GM12878 (cell line): ENCODE results near the gene ARL15. TPM values are rescaled to one million over a fixed set of nuclear protein-coding genes. Genes with fewer than 3 reads are reported as not detected.

Experiments used
- ATAC-seq: fragments of 200-7000 bp; cut with Tn5 transposase; 3 replicates; pipeline ENCODE4 v1.9.1; 2020; ENCODE audit warnings: mild to moderate bottlenecking, moderate library complexity
- BruUV-seq: library from RNA; stranded (reverse); fragments of 400-500 nt; replicated peaks from 2 replicates; lab custom pipeline; 2021; lab: Mats Ljungman, UMichigan
- CTCF ChIA-PET: fragments of 300-600 bp; sonication (Branson Sonifier 250); formaldehyde crosslinking; extraction: SDS; loops from one replicate; lab custom pipeline; 2021; ENCODE audit warnings: inconsistent platforms; lab: Yijun Ruan, JAX
- POLR2A ChIA-PET: fragments of 350-600 bp; formaldehyde crosslinking; extraction: SDS; loops from one replicate; lab custom pipeline; 2021; ENCODE audit warnings: inconsistent platforms; lab: Charles Lee
- RAD21 ChIA-PET: fragments of 300-600 bp; sonication (Branson Sonifier 250); formaldehyde crosslinking; loops from one replicate; lab custom pipeline; 2023; ENCODE audit warnings: antibody characterized with exemption; ENCODE audit not compliant: unreplicated experiment; lab: Charles Lee
- SMC1A ChIA-PET: fragments of 300-600 bp; sonication (Branson Sonifier 250); formaldehyde crosslinking; loops from one replicate; lab custom pipeline; 2023; ENCODE audit not compliant: unreplicated experiment, uncharacterized antibody; lab: Charles Lee
- DNase-seq: peaks from one replicate; pipeline ENCODE4 v3.0.0-alpha.2; 2011; ENCODE audit warnings: low read depth, low spot score
- FAIRE-seq: peaks from 3 replicates; lab custom pipeline; 2011; peaks lifted over from hg19 to GRCh38; lab: Jason Lieb, UNC
- H2AFZ ChIP-seq: 2 replicates; pipeline ENCODE4 v1.6.0; 2011; ENCODE audit warnings: low read depth, low read length, control low read depth; ENCODE audit not compliant: control insufficient read depth
- H3K27ac ChIP-seq: 2 replicates; pipeline ENCODE4 v1.5.1; 2011; ENCODE audit warnings: control low read depth; ENCODE audit not compliant: control insufficient read depth, insufficient read depth
- H3K27me3 ChIP-seq, 2 experiments: replicated peaks in 1 of 2; 2 replicates each; pipeline versions ENCODE4 v1.6.0 to v1.6.1; 2011; ENCODE audit warnings: low read length in 1 of 2; ENCODE audit not compliant: control insufficient read depth in 2 of 2, insufficient read depth in 2 of 2
- H3K36me3 ChIP-seq, 2 experiments: 2 replicates each; pipeline ENCODE4 v1.5.1; 2011; ENCODE audit warnings: low read length in 1 of 2; ENCODE audit not compliant: control insufficient read depth in 2 of 2, insufficient read depth in 2 of 2
- H3K4me1 ChIP-seq: 2 replicates; pipeline ENCODE4 v1.6.1; 2011; ENCODE audit warnings: mild to moderate bottlenecking, low read length, moderate library complexity, mixed read lengths; ENCODE audit not compliant: control insufficient read depth, insufficient read depth
- H3K4me2 ChIP-seq: 2 replicates; pipeline ENCODE4 v1.6.0; 2011; ENCODE audit warnings: control low read depth; ENCODE audit not compliant: control insufficient read depth, insufficient read depth
- H3K4me3 ChIP-seq: fragments of 200-600 bp; sonication (generic); 2 replicates; pipeline ENCODE4 v1.5.1; 2016
- H3K79me2 ChIP-seq: 2 replicates; pipeline ENCODE4 v1.6.0; 2011; ENCODE audit warnings: low read length; ENCODE audit not compliant: control insufficient read depth, insufficient read depth
- H3K9ac ChIP-seq: 2 replicates; pipeline ENCODE4 v1.8.0; 2011; ENCODE audit warnings: low read length, control low read depth, mixed read lengths; ENCODE audit not compliant: control insufficient read depth, insufficient read depth
- H3K9me3 ChIP-seq: replicated peaks from 3 replicates; pipeline ENCODE4 v1.5.1; 2011; ENCODE audit warnings: mild to moderate bottlenecking, low read length; ENCODE audit not compliant: control insufficient read depth, insufficient read depth
- H4K20me1 ChIP-seq: 2 replicates; pipeline ENCODE4 v1.6.0; 2011; ENCODE audit not compliant: control insufficient read depth, insufficient read depth
- CREM ChIP-seq: IDR thresholded peaks from 2 replicates; pipeline ENCODE4 v1.6.1; 2014; ENCODE audit warnings: antibody characterized with exemption, low read depth
- EED ChIP-seq: sonication (generic); IDR thresholded peaks from 2 replicates; pipeline ENCODE4 v1.6.1; 2016; ENCODE audit warnings: antibody characterized with exemption, low read depth
- RUNX3 ChIP-seq: IDR thresholded peaks from 2 replicates; pipeline ENCODE4 v1.6.1; 2012; ENCODE audit warnings: low read length, inconsistent platforms
- SMAD1 ChIP-seq: fragments of 450-650 bp; IDR thresholded peaks from 2 replicates; pipeline ENCODE4 v1.6.1; 2018; ENCODE audit warnings: mild to moderate bottlenecking, low read depth; ENCODE audit not compliant: partially characterized antibody
- SREBF1 ChIP-seq: IDR thresholded peaks from 2 replicates; pipeline ENCODE4 v1.6.1; 2012; ENCODE audit warnings: mild to moderate bottlenecking, low read length
- WGBS: methylation state at CpG from one replicate; pipeline ENCODE4 v1.1.6; 2016; ENCODE audit warnings: low lambda C conversion rate; ENCODE audit not compliant: insufficient replicate concordance, insufficient coverage; ENCODE audit errors: missing lambda C conversion rate; 5-methylcytosine and 5-hydroxymethylcytosine counted together
- in situ Hi-C: fragments of 300-500 bp; cut with MboI; formaldehyde crosslinking; loops from 9 replicates; pipeline ENCODE4 v1.14.3; 2018; ENCODE audit warnings: mixed read lengths
- intact Hi-C: fragments of 100-400 bp; cut with micrococcal nuclease; formaldehyde crosslinking; loops from one replicate; pipeline ENCODE4 v1.14.2; 2022; ENCODE audit not compliant: unreplicated experiment
- polyA plus RNA-seq, 11 experiments: library from polyadenylated mRNA; depleted of rRNA in 4 of 11; unstranded in 6 of 11; stranded (reverse) in 5 of 11; fragments of >200 nt; fragmentation: Nextera tagmentation in 4 of 11; fragmentation: Illumina TruSeq in 1 of 11; extraction: Ambion mirVana in 4 of 11; extraction: Trizol in 1 of 11; gene quantifications; 1 replicate in 1 of 11; 2 replicates in 10 of 11; pipeline versions ENCODE4 v1.2.1 to v1.2.3, GENCODE V29; 2011 to 2016; ENCODE audit warnings: inconsistent platforms in 2 of 11, missing spikeins in 2 of 11, low read depth in 1 of 11
- total RNA-seq, 4 experiments: library from RNA; depleted of rRNA in 3 of 4; stranded (reverse); fragments of >200 nt in 3 of 4; fragmentation: Illumina TruSeq in 1 of 4; extraction: Trizol in 1 of 4; gene quantifications; 2 replicates each; pipeline versions ENCODE4 v1.2.1 to v1.2.3, GENCODE V29; 2013 to 2021
- TF ChIP-seq, protein P1 (sequence below): fragments of 150-350 bp; IDR thresholded peaks from 2 replicates; pipeline ENCODE4 v1.6.1; 2014; ENCODE audit warnings: mild to moderate bottlenecking, low read depth, low read length
- TF ChIP-seq, protein P2 (sequence below), 3 experiments: IDR thresholded peaks in 2 of 3; conservative IDR thresholded peaks in 1 of 3; 2 replicates each; pipeline ENCODE4 v1.5.1; 2011; ENCODE audit warnings: low read depth in 3 of 3, low read length in 3 of 3, mild to moderate bottlenecking in 3 of 3, control low read depth in 2 of 3, moderate library complexity in 2 of 3, inconsistent platforms in 1 of 3, mixed read lengths in 1 of 3; ENCODE audit not compliant: control insufficient read depth in 2 of 3, insufficient read depth in 1 of 3; ENCODE audit errors: extremely low read depth in 1 of 3

ARL15 gene
- total and polyA plus RNA-seq, 10 of the 15 experiments (the other 5 are each of a cell fraction or from before 2014, with no cell fraction given), result 3.6 to 11.0 (median 7.7) TPM

DNA sequence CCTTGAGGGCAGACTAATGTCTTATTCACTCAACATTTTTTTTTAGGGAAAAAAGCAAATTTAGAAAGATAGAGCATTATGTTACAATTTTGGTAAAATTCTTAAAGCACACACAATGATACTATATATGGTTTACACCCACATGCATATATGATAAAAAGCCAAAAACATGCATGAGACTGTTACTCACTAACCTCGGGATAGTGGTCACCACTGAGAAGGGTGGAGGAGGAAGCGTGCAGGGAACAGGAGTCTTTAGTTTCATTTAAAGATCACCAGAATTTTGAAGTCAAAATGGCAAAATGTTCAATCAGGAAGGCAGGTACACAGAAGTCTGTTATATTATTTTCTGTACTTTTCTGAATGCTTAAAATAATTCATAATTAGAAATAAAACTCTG, 9.2 kb downstream of the ARL15 start:
- no peaks in the 10 kb centered on the region for H3K79me2 ChIP-seq
- TF ChIP-seq, protein P1, sequence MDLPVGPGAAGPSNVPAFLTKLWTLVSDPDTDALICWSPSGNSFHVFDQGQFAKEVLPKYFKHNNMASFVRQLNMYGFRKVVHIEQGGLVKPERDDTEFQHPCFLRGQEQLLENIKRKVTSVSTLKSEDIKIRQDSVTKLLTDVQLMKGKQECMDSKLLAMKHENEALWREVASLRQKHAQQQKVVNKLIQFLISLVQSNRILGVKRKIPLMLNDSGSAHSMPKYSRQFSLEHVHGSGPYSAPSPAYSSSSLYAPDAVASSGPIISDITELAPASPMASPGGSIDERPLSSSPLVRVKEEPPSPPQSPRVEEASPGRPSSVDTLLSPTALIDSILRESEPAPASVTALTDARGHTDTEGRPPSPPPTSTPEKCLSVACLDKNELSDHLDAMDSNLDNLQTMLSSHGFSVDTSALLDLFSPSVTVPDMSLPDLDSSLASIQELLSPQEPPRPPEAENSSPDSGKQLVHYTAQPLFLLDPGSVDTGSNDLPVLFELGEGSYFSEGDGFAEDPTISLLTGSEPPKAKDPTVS, result no peak
- TF ChIP-seq RUNX3, result no peak
- TF ChIP-seq, protein P2, sequence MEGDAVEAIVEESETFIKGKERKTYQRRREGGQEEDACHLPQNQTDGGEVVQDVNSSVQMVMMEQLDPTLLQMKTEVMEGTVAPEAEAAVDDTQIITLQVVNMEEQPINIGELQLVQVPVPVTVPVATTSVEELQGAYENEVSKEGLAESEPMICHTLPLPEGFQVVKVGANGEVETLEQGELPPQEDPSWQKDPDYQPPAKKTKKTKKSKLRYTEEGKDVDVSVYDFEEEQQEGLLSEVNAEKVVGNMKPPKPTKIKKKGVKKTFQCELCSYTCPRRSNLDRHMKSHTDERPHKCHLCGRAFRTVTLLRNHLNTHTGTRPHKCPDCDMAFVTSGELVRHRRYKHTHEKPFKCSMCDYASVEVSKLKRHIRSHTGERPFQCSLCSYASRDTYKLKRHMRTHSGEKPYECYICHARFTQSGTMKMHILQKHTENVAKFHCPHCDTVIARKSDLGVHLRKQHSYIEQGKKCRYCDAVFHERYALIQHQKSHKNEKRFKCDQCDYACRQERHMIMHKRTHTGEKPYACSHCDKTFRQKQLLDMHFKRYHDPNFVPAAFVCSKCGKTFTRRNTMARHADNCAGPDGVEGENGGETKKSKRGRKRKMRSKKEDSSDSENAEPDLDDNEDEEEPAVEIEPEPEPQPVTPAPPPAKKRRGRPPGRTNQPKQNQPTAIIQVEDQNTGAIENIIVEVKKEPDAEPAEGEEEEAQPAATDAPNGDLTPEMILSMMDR (IDR thresholded peaks at IDR 0.05 in 2 of 3, conservative IDR thresholded peaks at IDR 0.05 in 1 of 3; ENCODE audit: control insufficient read depth in 2 of 3, extremely low read depth in 1 of 3, insufficient read depth in 1 of 3, low read depth in 3 of 3, low read length in 3 of 3), result no peak
- no peak for TF ChIP-seq EED
- no peak for TF ChIP-seq CREM
- TF ChIP-seq SMAD1, result no peak
- no peak for TF ChIP-seq SREBF1
- TF ChIP-seq, all 136 proteins: peak for 0
- H3K27me3 ChIP-seq, result no peaks in the 10 kb centered on the region
- no peaks in the 10 kb centered on the region for H3K36me3 ChIP-seq
- H3K4me1 ChIP-seq, result no peaks in the 10 kb centered on the region
- in situ Hi-C loops, result no loop called here
- no peaks in the 10 kb centered on the region for H3K9me3 ChIP-seq
- DNase-seq (no peak), FAIRE-seq (no peak), ATAC-seq (no peak)
- ChIA-PET POLR2A (interaction anchor here (1.1 kb wide), 1 partner anchor 9 kb away, joined by 5 read pairs; the partner anchor contains the start of gene ARL15), SMC1A (interaction anchor here (1.0 to 1.1 kb wide), 3 partner anchors 13 to 54 kb away, joined by 3 to 4 read pairs (median 3); no protein-coding TSS in a partner anchor), CTCF (interaction anchor here (0.9 to 1.7 kb wide), 3 partner anchors 58 to 118 kb away, joined by 3 to 5 read pairs (median 4); no protein-coding TSS in a partner anchor), RAD21 (no interaction called here)
- no peak overlapping the region for H3K4me3 ChIP-seq
- H3K4me2 ChIP-seq, result no peak overlapping the region
- WGBS, result 40% methylated on average over 2 of the region's 2 CpGs
- no TSS peak for BruUV-seq
- H3K9ac ChIP-seq, result no peak overlapping the region
- no peaks in the 10 kb centered on the region for H4K20me1 ChIP-seq
- no peak overlapping the region for H3K27ac ChIP-seq
- H2AFZ ChIP-seq, result no peak overlapping the region
- intact Hi-C loops, result no loop called here
